HG02938 (cell line): Measurements from ENCODE around the gene ZNF646.
A peak's percentile ranks its signal among the peaks of the same experiment; 100 is the strongest.

Experiments
- ATAC-seq: cut with Tn5 transposase; IDR thresholded peaks from one replicate; pipeline ENCODE4 v1.9.1; 2021; ENCODE audit warnings: mild to moderate bottlenecking, moderate library complexity; ENCODE audit not compliant: unreplicated experiment

The ZNF646 gene

DNA sequence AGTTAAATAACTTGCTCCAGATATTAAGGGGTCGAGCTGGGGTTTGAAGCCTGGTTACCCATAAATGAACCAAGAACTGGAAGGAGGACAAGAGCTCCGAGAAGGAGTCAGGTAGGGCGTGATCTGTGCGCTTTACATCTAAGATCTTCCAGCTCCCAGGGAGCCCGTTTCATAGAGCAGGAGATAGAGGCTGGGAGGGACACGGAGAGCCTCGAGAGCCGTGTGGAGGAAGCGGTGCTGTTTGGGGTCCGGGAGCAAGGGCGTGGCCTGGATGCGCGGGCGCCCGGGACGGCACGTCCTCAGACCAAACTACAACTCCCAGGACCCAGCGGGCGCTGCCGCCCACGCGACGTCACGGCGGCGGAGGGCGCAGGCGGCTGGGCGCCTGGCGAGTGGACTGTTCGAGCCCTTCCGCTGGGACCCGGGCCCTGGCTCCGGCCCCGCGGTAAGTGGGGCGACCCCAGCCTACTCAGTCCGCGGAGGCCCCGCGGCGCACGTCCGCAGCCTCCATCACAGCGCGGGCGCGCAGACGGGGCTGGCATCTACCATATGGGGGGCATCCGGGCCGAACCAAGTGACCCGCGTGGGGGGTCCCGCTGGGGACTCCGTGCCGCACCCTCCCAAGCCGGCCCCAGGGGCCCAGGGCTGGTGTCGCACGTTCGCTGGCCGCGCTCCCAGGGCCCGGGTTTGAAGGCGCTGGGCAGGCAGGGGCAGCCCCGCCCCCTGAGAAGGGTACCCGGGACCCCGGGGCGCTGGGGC, 34.0 kb downstream of the ZNF646 start, which contains the start of gene BCKDK:
TSS of gene BCKDK (plus strand) at position 352 of the 759 bp plus-strand sequence. CDS start 838 bp downstream, outside the sequence.
- ATAC-seq: peak; percentile 68

GRCh38 chr16:31108794-31109558, 34.8 kb downstream of the ZNF646 start:
- ATAC-seq: no peak

DNA sequence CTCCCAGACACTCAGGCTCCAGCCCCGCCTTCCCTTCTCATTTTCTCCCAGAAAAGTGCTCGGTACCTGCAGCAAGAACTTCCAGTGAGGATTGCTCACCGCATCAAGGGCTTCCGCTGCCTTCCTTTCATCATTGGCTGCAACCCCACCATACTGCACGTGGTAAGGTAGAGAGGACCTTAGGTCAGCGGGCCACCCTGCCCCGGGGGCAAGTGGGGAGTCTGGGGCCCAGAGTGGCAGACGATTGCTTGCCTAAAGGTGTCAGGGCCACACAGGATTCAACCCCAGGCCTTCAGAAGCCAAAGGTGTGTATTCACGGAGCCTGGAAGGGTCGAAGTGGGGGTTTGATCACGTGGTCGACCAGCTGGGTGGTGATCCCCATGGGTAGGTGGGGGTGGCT, 35.4 kb downstream of the ZNF646 start:
- no peak for ATAC-seq

DNA sequence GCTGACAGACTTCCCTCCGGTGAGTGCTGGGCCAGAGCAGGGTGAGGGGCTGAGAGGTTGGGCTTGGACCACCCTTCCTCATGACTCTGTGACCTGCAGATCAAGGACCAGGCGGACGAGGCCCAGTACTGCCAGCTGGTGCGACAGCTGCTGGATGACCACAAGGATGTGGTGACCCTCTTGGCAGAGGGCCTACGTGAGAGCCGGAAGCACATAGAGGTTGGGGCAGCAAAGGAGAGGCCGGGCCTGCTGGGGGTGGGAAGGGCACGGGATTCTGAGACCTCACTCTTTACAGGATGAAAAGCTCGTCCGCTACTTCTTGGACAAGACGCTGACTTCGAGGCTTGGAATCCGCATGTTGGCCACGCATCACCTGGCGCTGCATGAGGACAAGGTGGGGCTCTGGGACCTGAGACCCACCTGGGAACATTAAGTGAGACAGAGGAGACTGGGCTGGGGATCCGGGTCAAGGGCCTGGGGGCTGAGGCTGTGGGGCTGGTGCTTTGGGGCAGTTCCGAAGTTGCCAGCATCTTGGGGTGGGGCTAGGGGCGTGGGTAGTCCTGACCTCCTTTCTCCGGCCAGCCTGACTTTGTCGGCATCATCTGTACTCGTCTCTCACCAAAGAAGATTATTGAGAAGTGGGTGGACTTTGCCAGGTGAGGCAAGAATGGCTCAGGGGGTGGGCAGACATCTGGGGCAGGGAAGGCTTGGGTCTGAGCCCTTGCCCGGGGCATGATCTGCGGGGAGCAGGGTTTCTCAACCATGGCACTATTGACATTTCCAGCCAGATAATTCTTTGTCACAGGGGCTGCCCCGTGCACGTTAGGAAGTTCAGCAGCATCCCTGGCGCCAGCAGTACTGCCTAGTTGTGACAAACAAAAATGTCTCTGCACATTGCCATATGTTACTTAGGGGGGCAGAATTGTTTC, 36.1 kb downstream of the ZNF646 start:
- ATAC-seq: no peak

GRCh38 chr16:31111881-31112466, 37.8 kb downstream of the ZNF646 start:
- no peak for ATAC-seq

GRCh38 chr16:31112711-31113110, 38.5 kb downstream of the ZNF646 start:
- no peak for ATAC-seq

DNA sequence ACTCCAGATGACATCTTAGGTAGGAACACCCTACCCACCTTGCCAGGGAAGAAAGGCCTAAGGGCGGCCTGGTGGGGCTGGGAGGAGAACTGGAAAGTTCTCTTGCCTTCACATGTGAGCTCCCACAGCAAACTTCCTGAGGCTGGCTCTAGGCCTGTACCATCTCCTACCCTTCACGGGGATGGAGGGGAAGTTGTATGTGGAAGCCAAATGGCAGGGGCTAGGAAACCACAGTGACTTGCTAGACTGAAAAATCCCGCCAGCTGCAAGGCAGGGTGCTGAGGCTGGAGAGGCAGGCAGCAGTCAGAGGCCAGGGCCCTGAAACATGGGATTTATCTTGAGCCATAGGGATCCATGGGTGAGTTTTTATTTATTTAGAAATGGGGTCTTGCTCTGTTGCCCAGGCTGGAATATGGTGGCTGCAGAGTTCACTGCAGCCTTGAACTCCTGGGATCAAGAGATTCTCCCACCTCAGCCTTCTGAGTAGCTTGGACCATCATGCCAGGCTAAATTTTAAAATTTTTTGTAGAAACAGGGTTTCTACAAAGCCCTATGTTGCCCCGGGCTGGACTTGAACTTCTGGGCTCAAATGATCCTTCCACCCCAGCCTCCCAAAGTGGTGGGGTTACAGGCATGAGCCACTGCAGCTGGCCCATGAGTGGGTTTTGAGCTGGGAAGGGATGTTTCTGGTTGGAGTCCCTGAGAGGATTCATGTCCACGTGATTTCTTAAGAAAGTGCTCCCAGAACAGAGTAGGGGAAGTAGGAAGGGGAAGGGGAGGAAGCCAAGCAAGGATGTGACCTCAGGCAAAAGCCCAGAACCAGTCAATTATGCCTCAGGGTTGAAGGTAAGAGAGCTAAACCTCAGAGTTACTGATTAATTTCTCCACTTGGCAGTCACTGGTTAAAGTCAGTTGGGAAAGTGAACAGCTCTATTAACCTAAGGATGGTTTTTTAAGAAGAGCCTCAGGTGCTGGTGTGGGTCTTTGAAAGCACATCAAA, 39.2 kb downstream of the ZNF646 start:
- no peak for ATAC-seq

- no peak for ATAC-seq
Measured at GRCh38 chr16:31114468-31114867, 40.2 kb downstream of the ZNF646 start.

DNA sequence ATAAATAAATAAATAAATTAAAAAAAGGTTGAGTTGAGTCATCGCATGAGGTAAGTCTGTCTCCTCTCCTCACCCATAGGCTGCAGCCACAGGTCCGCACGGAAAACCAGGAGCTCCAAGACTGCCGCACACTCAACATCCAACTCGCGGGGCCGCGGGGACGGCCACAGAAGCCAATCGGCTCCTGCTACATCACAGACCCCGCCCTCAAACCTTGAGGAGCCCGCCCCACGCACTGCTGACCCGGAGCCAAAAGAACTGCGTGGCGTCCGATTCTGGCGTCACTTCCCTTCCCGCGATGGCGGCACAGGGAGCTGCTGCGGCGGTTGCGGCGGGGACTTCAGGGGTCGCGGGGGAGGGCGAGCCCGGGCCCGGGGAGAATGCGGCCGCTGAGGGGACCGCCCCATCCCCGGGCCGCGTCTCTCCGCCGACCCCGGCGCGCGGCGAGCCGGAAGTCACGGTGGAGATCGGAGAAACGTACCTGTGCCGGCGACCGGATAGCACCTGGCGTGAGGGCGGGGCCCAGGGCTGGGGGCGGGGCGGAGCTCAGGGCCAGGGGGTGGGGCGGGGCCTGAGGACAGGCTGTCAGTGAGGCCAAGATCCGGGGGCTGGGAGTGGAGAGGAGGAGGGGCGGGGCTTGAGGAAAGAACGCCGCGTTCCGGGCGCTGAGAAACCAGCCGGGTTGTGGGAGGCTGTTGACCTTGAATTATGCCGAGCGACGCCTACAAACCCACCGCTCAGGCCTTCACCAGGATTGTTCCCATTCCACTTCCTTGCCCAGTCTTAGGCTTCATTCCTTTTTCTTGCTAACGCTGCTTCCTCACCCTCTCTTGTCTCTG, 43.4 kb downstream of the ZNF646 start, which contains the start of gene KAT8:
TSS of gene KAT8 (plus strand) at position 281 of the 839 bp plus-strand sequence. CDS start at position 299, 18 bp downstream.
- peak; percentile 89 for ATAC-seq

GRCh38 chr16:31118223-31119155, 44.3 kb downstream of the ZNF646 start:
- no peak for ATAC-seq

DNA sequence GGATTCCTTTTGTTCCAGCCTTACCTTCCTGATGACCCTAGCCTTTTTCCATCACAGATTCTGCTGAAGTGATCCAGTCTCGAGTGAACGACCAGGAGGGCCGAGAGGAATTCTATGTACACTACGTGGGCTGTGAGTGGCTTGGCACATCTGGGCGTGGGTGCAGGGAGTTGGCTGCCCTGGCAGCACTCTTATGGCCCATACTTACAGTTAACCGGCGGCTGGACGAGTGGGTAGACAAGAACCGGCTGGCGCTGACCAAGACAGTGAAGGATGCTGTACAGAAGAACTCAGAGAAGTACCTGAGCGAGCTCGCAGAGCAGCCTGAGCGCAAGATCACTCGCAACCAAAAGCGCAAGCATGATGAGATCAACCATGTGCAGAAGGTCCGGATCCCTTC, 45.9 kb downstream of the ZNF646 start:
- ATAC-seq: no peak

DNA sequence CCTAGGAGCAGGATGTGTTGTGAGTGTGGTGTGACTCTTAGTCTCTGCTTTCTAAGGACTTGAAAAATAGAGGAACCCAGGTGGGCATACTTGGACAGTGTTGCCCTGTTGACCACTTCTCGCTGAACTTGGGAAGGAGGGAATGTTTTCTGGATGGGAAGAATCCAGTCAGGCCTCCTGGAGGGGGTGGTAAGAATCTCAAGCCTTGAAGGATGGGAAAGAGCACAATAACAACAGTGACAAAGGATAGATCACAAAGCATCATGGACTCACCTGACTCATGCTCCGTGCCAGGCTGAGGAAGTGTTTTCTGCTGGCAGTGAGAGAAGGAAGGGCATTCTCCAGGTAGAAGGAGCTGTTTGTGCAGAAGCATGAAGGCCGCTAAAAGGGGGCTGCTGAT, 51.6 kb downstream of the ZNF646 start:
- ATAC-seq: no peak

GRCh38 chr16:31127182-31127581, 53.0 kb downstream of the ZNF646 start:
- ATAC-seq: no peak

GRCh38 chr16:31128711-31129567, 54.7 kb downstream of the ZNF646 start:
- ATAC-seq: no peak

DNA sequence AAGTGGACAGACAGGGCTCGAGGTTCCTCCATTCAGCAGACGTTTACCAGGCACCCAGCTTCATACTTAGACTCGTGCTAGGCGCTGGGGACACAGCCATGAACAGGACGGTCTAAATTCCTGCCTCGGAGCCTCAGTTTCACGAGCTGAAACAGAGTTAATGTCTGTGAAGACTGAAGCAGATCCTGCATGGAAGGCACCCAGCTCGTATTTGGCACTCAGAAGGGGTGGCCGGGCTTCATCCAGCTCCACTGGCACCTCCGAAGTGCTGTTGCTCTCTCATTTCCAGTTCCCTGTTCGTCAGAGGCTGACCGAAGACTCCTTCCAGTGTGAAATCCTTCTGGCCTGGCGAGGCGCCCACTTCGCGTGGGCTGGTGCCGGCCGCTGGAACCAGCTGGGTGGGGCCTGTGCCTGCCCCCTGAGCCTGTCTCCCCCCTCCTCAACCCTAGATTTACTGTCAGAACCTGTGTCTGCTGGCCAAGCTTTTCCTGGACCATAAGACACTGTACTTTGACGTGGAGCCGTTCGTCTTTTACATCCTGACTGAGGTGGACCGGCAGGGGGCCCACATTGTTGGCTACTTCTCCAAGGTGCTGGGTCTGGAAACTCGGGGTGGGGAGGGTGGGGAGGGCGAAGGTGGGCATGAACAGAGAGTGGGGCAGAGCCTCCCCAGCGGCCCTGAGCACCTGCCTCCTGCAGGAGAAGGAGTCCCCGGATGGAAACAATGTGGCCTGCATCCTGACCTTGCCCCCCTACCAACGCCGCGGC, 55.5 kb downstream of the ZNF646 start:
- ATAC-seq: no peak
